Left ventricle myocardium inferior (tissue), 1 donor: ENCODE results near the gene ANKRA2. TPM values are rescaled to one million over a fixed set of nuclear protein-coding genes. Genes with fewer than 3 reads are reported as not detected.

Source experiments
- DNase-seq: peaks from one replicate; pipeline ENCODE4 v3.0.0-alpha.2; 2020
- H3K27ac ChIP-seq: fragments of 200-600 bp; replicated peaks from 2 replicates; pipeline ENCODE4 v1.8.0; 2021
- H3K27me3 ChIP-seq: fragments of 200-600 bp; 2 replicates; pipeline ENCODE4 v1.8.0; 2021; ENCODE audit warnings: low read depth
- H3K36me3 ChIP-seq: fragments of 200-600 bp; 2 replicates; pipeline ENCODE4 v1.8.0; 2021
- H3K4me1 ChIP-seq: fragments of 200-600 bp; 2 replicates; pipeline ENCODE4 v1.8.0; 2021
- H3K4me3 ChIP-seq: fragments of 200-600 bp; 2 replicates; pipeline ENCODE4 v1.8.0; 2021; ENCODE audit warnings: mild to moderate bottlenecking, moderate library complexity
- H3K9me3 ChIP-seq: fragments of 200-600 bp; replicated peaks from 2 replicates; pipeline ENCODE4 v1.8.0; 2021
- intact Hi-C: fragments of 100-400 bp; cut with micrococcal nuclease; formaldehyde crosslinking; loops from one replicate; pipeline ENCODE4 v1.11.0; 2022
- total RNA-seq: library from RNA; stranded (reverse); fragmentation: NEBNext Ultra II Directional; extraction: Animal tissue kit (Norgen Biotek cat#: 25700); gene quantifications from one replicate; pipeline ENCODE4 v1.2.1, GENCODE V29; 2021
- TF ChIP-seq, protein P1 (sequence below): fragments of 200-600 bp; IDR thresholded peaks from 2 replicates; pipeline ENCODE4 v1.8.0; 2021; ENCODE audit warnings: antibody characterized with exemption, mild to moderate bottlenecking, borderline replicate concordance
- donor health status: DM: no; HTN: yes; CAD: no; lungs with severe emphysema.

ANKRA2 gene
- total RNA-seq, 1 donor from 2014 or later: 12.8 TPM

DNA sequence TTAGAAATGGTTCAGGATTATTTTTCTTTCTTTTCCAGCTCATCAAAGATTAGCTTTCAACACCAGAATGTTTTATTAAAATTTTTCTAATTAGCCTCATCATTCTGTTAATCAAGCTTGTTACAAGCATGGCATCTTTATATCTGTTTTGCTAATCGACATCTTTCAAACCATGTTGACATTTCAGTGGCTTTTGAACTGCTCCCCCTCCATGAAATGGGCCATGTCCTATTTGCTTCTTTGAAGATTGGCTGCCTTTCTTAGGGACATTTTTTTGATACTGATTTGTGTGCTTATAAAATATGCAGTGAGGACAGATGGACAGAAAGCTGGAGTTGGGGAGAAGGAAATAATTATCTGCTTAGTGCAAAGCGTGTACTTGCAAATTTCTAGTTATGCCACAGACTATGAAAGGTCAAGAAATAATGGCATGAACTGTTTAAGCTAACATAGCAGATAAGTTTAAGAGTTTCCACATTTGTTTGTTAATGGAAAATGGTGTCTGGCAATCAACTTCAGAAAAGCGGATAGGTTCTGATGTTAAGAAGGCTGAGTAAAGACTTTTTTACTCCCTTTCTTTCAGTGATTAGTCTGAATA lies 39.7 kb downstream of the ANKRA2 start:
- DNase-seq: no peak
- Histone ChIP-seq H3K36me3 (no peaks in the 10 kb centered on the region), H3K27me3 (peaks cover 21% of the 10 kb centered on the region), H3K4me1 (no peaks in the 10 kb centered on the region), H3K4me3 (no peak overlapping the region), H3K9me3 (no peaks in the 10 kb centered on the region), H3K27ac (no peak overlapping the region)
- TF ChIP-seq, protein P1, sequence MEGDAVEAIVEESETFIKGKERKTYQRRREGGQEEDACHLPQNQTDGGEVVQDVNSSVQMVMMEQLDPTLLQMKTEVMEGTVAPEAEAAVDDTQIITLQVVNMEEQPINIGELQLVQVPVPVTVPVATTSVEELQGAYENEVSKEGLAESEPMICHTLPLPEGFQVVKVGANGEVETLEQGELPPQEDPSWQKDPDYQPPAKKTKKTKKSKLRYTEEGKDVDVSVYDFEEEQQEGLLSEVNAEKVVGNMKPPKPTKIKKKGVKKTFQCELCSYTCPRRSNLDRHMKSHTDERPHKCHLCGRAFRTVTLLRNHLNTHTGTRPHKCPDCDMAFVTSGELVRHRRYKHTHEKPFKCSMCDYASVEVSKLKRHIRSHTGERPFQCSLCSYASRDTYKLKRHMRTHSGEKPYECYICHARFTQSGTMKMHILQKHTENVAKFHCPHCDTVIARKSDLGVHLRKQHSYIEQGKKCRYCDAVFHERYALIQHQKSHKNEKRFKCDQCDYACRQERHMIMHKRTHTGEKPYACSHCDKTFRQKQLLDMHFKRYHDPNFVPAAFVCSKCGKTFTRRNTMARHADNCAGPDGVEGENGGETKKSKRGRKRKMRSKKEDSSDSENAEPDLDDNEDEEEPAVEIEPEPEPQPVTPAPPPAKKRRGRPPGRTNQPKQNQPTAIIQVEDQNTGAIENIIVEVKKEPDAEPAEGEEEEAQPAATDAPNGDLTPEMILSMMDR: no peak
- intact Hi-C loops: no loop called here

DNA sequence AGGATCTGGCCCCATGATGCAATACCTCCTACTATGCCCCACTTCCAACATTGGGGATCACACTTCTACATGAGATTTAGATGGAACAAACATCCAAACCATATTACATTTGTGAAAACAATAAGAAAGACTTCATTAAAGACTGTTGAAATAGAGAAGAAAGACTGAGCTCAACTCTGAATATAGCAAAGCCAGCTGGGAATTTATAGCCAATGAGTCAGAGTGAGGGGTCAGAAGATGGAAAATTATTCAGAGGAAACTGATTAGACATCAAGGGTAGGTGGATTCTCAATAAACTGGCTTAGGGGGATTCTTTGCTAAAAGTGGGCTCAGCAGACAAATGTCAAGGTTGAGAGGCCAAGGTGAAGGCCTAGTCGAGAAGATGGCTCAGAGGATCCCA lies 41.6 kb downstream of the ANKRA2 start:
- Histone ChIP-seq H3K4me3 (no peak overlapping the region), H3K27ac (no peak overlapping the region), H3K36me3 (no peaks in the 10 kb centered on the region), H3K27me3 (peaks cover 10% of the 10 kb centered on the region), H3K4me1 (no peaks in the 10 kb centered on the region), H3K9me3 (no peaks in the 10 kb centered on the region)
- intact Hi-C loops: no loop called here
- TF ChIP-seq, protein P1: no peak
- no peak for DNase-seq

DNA sequence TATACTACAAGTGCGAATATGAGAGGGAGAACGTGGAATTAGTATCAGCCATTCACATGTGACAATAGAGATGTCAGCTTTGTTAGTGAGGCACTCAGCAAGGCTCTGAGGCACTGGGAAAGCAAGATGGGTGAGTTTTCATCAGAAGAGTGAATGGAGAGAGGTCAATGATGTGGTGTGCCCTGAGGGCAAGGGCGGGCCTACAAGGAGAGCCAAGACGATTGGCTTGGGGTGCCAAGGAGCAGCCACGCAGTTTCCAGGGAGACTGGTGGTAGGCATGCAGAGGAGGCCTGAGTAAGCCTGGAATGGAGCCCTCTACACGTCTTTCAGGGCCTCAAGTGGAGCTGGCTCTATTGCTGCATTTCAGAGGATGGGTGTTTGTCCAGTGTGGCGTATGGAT lies 42.5 kb downstream of the ANKRA2 start:
- no peak for DNase-seq
- TF ChIP-seq, protein P1: no peak
- no peaks in the 10 kb centered on the region for H3K36me3 ChIP-seq
- H3K27ac ChIP-seq: no peak overlapping the region
- peaks cover 10% of the 10 kb centered on the region for H3K27me3 ChIP-seq
- no peaks in the 10 kb centered on the region for H3K4me1 ChIP-seq
- no peaks in the 10 kb centered on the region for H3K9me3 ChIP-seq
- intact Hi-C loops: no loop called here
- no peak overlapping the region for H3K4me3 ChIP-seq

DNA sequence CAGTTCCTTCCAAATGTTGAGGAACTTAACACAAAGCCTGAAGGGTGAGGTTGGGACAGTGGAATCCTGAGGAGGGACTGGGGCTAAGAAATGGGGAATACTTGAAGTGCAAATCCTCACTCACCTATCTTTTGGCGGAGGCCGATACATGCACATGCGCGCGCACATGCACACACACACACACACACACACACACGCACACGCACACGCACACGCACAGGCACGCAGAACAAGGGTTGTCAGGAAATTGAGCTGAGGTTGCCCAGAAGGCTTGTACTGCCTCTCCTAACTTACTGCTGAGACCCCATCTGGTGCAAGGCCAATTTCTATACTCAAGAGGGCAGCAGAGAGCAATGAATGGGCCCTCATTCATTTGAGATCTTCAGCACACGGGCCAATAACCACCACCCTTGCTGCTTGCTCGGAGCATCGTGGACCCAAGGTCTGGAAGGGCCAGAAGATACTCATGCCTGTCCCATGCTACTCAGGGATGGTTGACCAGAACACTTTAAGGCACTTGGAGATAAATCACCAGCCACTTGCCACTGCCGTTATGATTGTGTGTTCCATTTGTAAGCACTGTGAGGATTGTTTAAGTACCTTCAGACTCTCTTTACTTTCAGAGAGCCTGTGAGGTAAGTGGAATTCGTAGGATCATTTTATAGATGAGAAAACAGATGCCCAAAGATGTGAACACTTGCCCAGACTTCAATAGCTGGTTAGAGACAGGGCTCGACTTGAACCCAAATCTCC lies 45.7 kb downstream of the ANKRA2 start:
- TF ChIP-seq, protein P1: peak; percentile 68
- DNase-seq: no peak
- intact Hi-C loops: loop anchor here (2.0 kb wide), 1 partner anchor 17 kb away; no protein-coding TSS in a partner anchor
- H3K9me3 ChIP-seq: no peaks in the 10 kb centered on the region
- no peaks in the 10 kb centered on the region for H3K4me1 ChIP-seq
- no peak overlapping the region for H3K4me3 ChIP-seq
- no peaks in the 10 kb centered on the region for H3K36me3 ChIP-seq
- H3K27me3 ChIP-seq: no peaks in the 10 kb centered on the region
- no peak overlapping the region for H3K27ac ChIP-seq

DNA sequence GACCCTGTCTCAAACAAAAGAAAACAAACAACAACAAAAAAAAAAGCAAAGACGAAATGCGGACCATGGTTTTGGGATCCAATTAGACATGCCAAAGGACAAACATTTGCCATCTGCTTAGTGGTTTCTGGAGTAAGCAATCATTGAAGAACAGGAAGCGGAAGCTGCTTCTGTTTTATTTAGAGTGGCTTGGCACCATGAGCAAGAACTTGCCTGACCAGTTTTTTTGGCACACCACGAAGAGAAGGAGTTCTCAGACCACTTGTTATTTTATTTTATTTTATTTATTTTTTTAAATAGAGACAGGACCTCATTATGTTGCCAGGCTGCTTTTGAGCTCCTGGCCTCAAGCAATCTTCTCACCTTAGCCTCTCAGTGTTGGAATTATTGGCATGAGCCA lies 50.2 kb downstream of the ANKRA2 start:
- intact Hi-C loops: no loop called here
- Histone ChIP-seq H3K36me3 (no peaks in the 10 kb centered on the region), H3K27me3 (no peaks in the 10 kb centered on the region), H3K4me3 (no peak overlapping the region), H3K9me3 (no peaks in the 10 kb centered on the region), H3K4me1 (no peaks in the 10 kb centered on the region), H3K27ac (no peak overlapping the region)
- no peak for DNase-seq
- TF ChIP-seq, protein P1: no peak
